ENCODE data around the gene TMEM117.

GRCh38 chr12:43795716-43796280 is 40.1 kb upstream of the TMEM117 start:
- TF ChIP-seq POLR2A (IDR thresholded peaks at IDR 0.05) (no peak), CTCF (IDR thresholded peaks at IDR 0.05) (no peak)

All from stomach (tissue), 4 donors.